Gastrocnemius medialis (tissue), 4 donors: ENCODE results near the gene BTBD16. TPM values are rescaled to one million over a fixed set of nuclear protein-coding genes. Genes with fewer than 3 reads are reported as not detected.

Experiments used
- ATAC-seq, 2 donors: fragments of 150-250 bp; one replicate each; pipeline ENCODE4 v1.9.1; 2016
- DNase-seq, 2 donors: peaks; one replicate each; pipeline ENCODE4 v3.0.0-alpha.2; 2019
- H3K27ac ChIP-seq, 4 donors: fragments of 200-600 bp; sonication (generic); 1 replicate in 1 of 4; 2 replicates in 3 of 4; pipeline ENCODE4 v1.5.1; 2016 to 2018; ENCODE audit warnings: mild to moderate bottlenecking in 2 of 4, moderate library complexity in 1 of 4
- H3K27me3 ChIP-seq, 3 donors: fragments of 200-600 bp; sonication (generic) in 2 of 3; 1 replicate in 1 of 3; 2 replicates in 2 of 3; pipeline versions ENCODE4 v1.5.1 to v1.6.0; 2016 to 2019; ENCODE audit warnings: mild to moderate bottlenecking in 1 of 3, moderate library complexity in 1 of 3
- H3K36me3 ChIP-seq, 2 donors: fragments of 200-600 bp; sonication (generic) in 1 of 2; one replicate each; pipeline ENCODE4 v1.5.1; 2017 to 2018
- H3K4me1 ChIP-seq, 2 donors: fragments of 200-600 bp; sonication (generic) in 1 of 2; one replicate each; pipeline ENCODE4 v1.5.1; 2016 to 2017; ENCODE audit warnings: mild to moderate bottlenecking in 2 of 2
- H3K4me3 ChIP-seq, 4 donors: fragments of 200-600 bp; sonication (generic) in 3 of 4; 1 replicate in 1 of 4; 2 replicates in 3 of 4; pipeline ENCODE4 v1.5.1; 2016 to 2019; ENCODE audit warnings: mild to moderate bottlenecking in 2 of 4
- H3K9me3 ChIP-seq, 3 donors: fragments of 200-600 bp; sonication (generic) in 2 of 3; 1 replicate in 1 of 3; 2 replicates in 2 of 3; pipeline ENCODE4 v1.5.1; 2016 to 2019
- POLR2A ChIP-seq, 2 donors: fragments of 450-650 bp; IDR thresholded peaks; one replicate each; pipeline ENCODE4 v1.6.1; 2017; ENCODE audit warnings: antibody characterized with exemption in 2 of 2, mild to moderate bottlenecking in 2 of 2, moderate library complexity in 2 of 2
- in situ Hi-C, 4 donors: fragments of 200-750 bp; cut with MboI; loops; one replicate each; pipeline versions ENCODE4 v1.15.0 to v1.8.0; 2017; ENCODE audit warnings: low sequenced_read_pairs in 4 of 4
- intact Hi-C: fragments of 100-400 bp; cut with DNase I; formaldehyde crosslinking; loops from one replicate; pipeline ENCODE4 v1.15.1; 2023; ENCODE audit warnings: low total_unique reads
- total RNA-seq, 4 donors: library from RNA; depleted of rRNA; stranded (reverse); fragments of >200 nt; gene quantifications; one replicate each; pipeline versions ENCODE4 v1.1.0 to v1.2.3, GENCODE V29; 2016
- TF ChIP-seq, protein P1 (sequence below), 5 experiments: fragments of 450-650 bp in 3 of 5; fragments of 200-600 bp in 2 of 5; sonication (generic) in 2 of 5; IDR thresholded peaks in 4 of 5; conservative IDR thresholded peaks in 1 of 5; 1 replicate in 4 of 5; 2 replicates in 1 of 5; pipeline ENCODE4 v1.5.1; 2016 to 2019; ENCODE audit warnings: antibody characterized with exemption in 5 of 5, mild to moderate bottlenecking in 3 of 5, moderate library complexity in 3 of 5

The BTBD16 gene
- total RNA-seq, 4 donors from 2014 or later, result 0.46 to 0.55 TPM; not detected in 2

DNA sequence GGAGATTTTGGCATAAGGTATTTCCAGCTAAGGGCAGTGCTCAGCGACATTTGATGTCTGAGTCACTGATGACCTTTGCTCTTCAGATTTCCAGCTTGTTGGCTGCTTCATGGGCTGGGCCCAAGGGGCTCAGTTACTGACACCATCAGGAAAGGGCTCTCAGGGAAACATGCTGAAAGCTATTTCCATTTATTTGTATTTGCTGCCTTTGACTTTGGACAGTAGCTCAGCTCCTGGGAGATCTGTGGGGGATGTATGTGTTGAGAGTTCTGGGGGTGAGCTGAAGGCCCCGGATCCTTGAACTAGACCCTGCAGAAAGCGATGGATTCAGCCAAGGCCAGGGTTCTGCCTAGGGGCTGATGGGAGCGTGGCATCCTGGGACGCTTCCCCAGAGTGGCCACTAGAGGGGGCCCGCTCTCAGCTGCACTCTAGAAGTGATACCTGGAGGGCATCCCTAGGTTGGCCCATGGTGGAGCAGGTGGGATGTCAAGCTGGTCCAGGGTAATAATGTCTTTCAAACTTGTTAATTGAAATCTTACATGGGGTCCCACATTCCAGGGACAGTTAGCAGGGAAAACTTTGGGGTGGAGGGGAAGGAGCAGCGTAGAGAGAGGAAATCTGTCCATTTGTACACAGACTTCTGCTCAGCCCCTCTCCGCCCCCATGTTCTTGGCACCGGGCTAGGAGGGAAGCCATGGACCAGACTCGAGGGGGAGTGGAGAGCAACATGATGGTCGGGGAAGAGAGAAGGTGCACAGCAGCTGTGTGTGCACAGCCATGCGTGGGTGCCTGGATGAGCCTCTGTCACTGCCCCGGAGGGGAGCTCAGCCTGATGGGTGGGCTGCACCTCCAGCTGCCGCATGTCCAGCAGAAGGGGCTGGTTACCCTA lies 3.0 kb upstream of the BTBD16 start:
- H3K27me3 ChIP-seq, result no peaks in the 10 kb centered on the region
- H3K9me3 ChIP-seq, result no peaks in the 10 kb centered on the region
- in situ Hi-C loops (no loop called here), intact Hi-C loops (no loop called here)
- DNase-seq, result peak in 1 of 2 donors; percentile 26
- no peak overlapping the region for H3K4me3 ChIP-seq
- peaks cover 0 to 28% of the 10 kb centered on the region in 2 donors for H3K36me3 ChIP-seq
- TF ChIP-seq POLR2A (IDR thresholded peaks at IDR 0.05), result no peak
- TF ChIP-seq, protein P1, sequence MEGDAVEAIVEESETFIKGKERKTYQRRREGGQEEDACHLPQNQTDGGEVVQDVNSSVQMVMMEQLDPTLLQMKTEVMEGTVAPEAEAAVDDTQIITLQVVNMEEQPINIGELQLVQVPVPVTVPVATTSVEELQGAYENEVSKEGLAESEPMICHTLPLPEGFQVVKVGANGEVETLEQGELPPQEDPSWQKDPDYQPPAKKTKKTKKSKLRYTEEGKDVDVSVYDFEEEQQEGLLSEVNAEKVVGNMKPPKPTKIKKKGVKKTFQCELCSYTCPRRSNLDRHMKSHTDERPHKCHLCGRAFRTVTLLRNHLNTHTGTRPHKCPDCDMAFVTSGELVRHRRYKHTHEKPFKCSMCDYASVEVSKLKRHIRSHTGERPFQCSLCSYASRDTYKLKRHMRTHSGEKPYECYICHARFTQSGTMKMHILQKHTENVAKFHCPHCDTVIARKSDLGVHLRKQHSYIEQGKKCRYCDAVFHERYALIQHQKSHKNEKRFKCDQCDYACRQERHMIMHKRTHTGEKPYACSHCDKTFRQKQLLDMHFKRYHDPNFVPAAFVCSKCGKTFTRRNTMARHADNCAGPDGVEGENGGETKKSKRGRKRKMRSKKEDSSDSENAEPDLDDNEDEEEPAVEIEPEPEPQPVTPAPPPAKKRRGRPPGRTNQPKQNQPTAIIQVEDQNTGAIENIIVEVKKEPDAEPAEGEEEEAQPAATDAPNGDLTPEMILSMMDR (IDR thresholded peaks at IDR 0.05 in 4 of 5, conservative IDR thresholded peaks at IDR 0.05 in 1 of 5), result peak; percentile 64 to 91 (median 82)
- H3K27ac ChIP-seq, result no peak overlapping the region
- ATAC-seq, result peak in 1 of 2 donors; percentile 55
- peaks cover 8 to 9% of the 10 kb centered on the region in 2 donors for H3K4me1 ChIP-seq

DNA sequence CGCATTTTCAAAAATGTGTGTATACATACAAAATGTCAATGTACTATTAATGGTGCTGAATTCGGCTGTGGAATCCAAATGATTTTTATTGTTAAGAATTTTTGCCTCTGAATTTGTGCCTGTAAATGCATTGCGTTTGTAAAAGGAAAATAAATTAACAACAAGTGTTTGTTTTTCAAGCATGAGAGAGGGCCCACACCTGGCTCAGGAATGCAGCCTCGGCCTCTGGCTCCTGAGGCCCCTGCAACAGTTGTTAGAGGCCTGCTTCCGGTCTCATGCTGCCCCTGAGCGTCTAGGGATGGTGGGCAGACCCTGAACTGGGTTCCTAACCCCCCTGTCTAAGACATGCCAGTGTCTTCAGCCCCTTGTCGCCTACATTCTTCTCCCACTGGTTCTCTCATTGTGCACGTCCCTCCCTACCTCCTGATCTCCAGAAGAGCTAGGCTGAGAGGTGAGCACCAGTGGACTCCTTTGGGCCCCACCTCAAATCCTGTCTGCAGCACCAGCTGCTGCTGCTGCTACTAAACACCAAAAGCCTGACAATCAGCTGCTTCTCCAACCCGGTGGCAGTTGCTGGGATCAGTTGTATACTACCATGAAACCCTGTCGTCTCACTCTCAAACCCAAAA lies 1.9 kb upstream of the BTBD16 start:
- H3K27ac ChIP-seq, result no peak overlapping the region
- ATAC-seq (no peak), DNase-seq (peak in 1 of 2 donors; percentile 3)
- TF ChIP-seq, protein P1 (IDR thresholded peaks at IDR 0.05 in 4 of 5, conservative IDR thresholded peaks at IDR 0.05 in 1 of 5), result no peak
- no peak for TF ChIP-seq POLR2A (IDR thresholded peaks at IDR 0.05)
- no peak overlapping the region for H3K4me3 ChIP-seq
- H3K27me3 ChIP-seq, result no peaks in the 10 kb centered on the region
- in situ Hi-C loops, result no loop called here
- intact Hi-C loops, result no loop called here
- H3K9me3 ChIP-seq, result no peaks in the 10 kb centered on the region
- H3K4me1 ChIP-seq, result peaks cover 0 to 1% of the 10 kb centered on the region in 2 donors
- peaks cover 0 to 28% of the 10 kb centered on the region in 2 donors for H3K36me3 ChIP-seq

DNA sequence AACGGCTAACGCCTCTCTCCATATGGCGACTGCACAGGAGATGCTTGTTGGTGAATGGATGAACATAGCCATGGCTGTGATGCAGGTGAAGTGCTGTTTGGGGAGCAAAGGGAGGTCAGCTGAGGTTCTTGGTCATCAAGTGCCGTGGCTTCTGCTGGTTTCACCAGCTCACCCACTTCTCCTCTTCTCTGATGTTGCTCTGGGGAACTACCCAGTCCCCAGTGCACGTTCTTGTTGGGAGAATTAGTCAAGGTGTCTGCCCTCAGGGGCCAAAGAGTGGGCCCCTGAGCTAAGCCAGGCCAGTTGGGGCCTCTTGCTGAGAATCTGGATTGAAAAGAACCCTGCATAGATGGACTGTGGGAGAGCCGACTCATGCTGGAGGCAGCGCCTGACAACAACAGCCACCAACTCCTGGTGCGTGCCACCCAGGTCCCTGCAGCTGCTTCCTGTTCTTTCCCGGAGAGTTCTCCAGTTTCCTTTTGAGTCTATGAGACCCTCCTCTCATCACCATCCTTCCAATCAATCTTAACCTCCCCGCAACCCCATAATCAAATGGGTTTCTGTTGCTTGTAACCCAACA lies 3.0 kb downstream of the BTBD16 start:
- no peak for TF ChIP-seq POLR2A (IDR thresholded peaks at IDR 0.05)
- TF ChIP-seq, protein P1 (IDR thresholded peaks at IDR 0.05 in 4 of 5, conservative IDR thresholded peaks at IDR 0.05 in 1 of 5), result no peak
- in situ Hi-C loops, result no loop called here
- peaks cover 0 to 17% of the 10 kb centered on the region in 2 donors for H3K36me3 ChIP-seq
- peaks cover 0 to 10% of the 10 kb centered on the region in 2 donors for H3K4me1 ChIP-seq
- no peaks in the 10 kb centered on the region for H3K9me3 ChIP-seq
- H3K27ac ChIP-seq, result no peak overlapping the region
- H3K4me3 ChIP-seq, result no peak overlapping the region
- H3K27me3 ChIP-seq, result no peaks in the 10 kb centered on the region
- ATAC-seq (no peak), DNase-seq (peak in 1 of 2 donors; percentile 9)
- intact Hi-C loops, result no loop called here

DNA sequence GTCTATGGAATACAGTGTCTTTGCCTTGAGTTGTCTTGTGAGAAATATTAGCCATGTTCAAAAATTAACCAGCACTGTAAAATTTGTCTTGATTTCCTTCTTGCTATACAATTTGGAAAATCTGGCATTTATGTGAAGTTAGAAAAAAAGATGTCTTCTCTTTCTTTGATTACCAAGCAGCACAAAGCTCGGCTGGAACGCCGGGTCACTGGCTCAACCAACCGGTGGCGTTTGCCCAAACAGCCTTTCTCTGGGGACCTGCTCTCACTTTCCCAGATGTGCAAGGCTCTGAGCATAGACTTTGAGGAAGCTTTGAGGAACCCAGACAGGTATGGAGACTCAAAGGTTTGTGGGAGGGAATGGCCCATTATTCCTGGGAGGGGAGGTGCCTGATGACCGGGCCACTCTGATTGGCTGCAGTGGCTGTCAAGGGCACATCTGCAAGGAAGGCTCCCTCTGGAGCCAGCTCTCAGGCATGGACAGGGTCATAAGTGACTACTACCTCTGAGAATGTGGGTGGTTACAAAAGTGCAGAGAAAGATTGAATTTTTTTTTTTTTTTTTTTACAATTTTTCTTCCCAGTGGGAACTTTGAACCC lies 5.6 kb downstream of the BTBD16 start:
- intact Hi-C loops, result no loop called here
- in situ Hi-C loops, result no loop called here
- TF ChIP-seq POLR2A (IDR thresholded peaks at IDR 0.05), result no peak
- TF ChIP-seq, protein P1 (IDR thresholded peaks at IDR 0.05 in 4 of 5, conservative IDR thresholded peaks at IDR 0.05 in 1 of 5), result no peak

More for the DNA sequence above, 5.6 kb downstream of the BTBD16 start:
- no peak overlapping the region for H3K27ac ChIP-seq
- H3K9me3 ChIP-seq, result no peaks in the 10 kb centered on the region
- H3K4me1 ChIP-seq, result peaks cover 0 to 10% of the 10 kb centered on the region in 2 donors
- DNase-seq (peak in 1 of 2 donors; percentile 11), ATAC-seq (no peak)
- no peak overlapping the region for H3K4me3 ChIP-seq
- H3K36me3 ChIP-seq, result peaks cover 0 to 7% of the 10 kb centered on the region in 2 donors
- H3K27me3 ChIP-seq, result no peaks in the 10 kb centered on the region
